Myocyte (in vitro differentiated cells): ENCODE measurements around the gene ATP10B. TPM values are rescaled to one million over a fixed set of nuclear protein-coding genes. Genes with fewer than 3 reads are reported as not detected.

Source experiments
- DNase-seq: peaks from one replicate; pipeline ENCODE4 v3.0.0-alpha.2; 2012; ENCODE audit warnings: low read depth
- total RNA-seq: library from RNA; depleted of rRNA; stranded (reverse); fragments of >200 nt; gene quantifications from 2 replicates; pipeline ENCODE4 v1.2.3, GENCODE V29; 2014

The ATP10B gene
- total RNA-seq, 1 donor from 2014 or later: not detected

- DNase-seq: no peak
Measured at GRCh38 chr5:160692271-160692670, 159.7 kb downstream of the ATP10B start.

DNA sequence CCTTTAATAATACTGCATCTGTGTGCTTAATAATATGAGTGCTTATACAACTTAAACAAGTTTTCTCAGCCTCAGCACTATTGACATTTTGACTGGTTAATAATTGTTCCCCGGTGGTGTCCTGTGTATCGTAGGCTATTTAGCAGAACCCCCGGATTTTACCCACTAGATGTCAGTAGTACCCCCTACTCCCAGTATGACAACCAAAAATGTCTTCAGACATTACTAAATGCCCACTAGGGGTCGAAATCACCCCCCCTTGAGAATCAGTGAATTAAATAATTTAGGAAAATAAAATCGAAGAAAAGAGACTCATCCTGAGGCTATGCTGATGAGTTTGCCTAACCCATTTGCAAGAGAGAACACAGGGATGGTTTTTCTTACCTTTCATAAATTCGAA lies 166.3 kb downstream of the ATP10B start:
- DNase-seq: peak; percentile 5

DNA sequence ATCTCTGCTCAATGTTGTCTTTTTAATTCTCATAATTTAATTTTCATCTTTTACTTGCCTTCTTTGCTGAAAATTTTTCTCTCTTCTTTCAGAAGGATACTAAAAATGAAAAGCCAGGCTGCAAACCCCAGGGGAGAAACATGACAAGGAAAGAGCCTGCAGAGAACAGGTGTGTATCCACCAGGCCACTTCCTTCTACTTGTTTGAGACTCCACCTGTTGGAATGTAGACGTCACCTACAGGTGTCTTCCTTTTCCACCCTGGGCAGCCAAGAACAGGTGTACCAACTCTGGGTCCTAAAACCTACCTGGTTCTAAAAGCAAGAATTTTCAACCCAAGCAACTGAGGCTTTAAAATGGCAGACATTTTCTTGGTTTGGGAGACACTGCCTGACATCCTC lies 166.8 kb downstream of the ATP10B start:
- no peak for DNase-seq

DNA sequence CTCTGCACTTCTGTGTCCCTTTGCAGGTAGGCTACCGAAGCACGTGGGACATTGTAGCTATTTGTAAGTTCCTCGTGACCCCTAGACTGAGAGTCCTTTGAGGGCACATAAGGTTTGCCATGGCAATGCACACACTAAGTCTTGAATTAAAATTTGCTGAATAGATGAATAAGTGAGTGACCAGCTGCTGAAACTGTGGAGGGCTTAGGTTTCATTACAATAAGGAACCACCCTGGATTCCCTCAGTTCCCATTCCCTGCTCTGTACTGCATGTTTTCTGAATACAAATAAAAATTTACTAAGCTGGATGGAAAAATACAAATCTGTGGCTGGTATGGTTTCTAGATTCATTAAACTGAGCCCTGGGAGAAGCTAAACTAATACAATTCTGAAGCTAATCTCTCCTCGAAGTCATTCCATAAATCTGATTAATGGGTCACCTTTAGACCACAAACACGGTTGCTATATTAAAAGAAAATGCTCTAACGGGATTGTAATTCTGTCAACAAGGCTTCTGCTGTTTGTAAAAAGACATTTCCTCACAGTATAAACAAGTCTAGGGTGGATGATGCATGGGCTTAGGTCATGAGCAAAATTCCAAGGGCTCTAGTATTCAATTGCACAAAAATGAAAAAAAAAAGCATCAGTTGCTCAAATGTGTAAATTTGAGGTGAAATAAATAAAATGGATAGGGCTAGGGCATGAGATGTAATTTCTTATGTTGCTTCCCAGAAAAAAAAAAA lies 172.3 kb downstream of the ATP10B start:
- DNase-seq: no peak

DNA sequence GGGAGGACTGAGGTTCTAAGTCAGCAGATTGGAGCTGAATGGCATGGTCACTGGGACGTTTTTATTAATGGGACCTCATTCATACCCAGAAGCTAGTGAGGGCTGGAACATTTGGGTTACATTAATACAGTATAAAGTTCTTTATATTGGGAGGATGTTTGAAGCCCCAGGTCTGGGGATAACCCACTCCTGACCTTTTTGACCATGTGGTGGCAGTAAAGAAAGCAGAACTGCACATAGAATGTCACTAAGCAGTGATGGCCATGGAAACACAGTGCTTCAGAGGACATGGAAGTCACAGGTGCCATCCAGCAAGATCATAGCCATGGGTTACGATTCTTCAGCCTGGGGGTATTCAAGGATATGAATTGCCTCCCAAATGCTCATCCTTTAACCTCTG lies 176.0 kb downstream of the ATP10B start:
- no peak for DNase-seq

GRCh38 chr5:160674901-160675300 lies 177.1 kb downstream of the ATP10B start:
- no peak for DNase-seq

- DNase-seq: no peak
Measured at GRCh38 chr5:160672521-160672920, 179.5 kb downstream of the ATP10B start.

DNA sequence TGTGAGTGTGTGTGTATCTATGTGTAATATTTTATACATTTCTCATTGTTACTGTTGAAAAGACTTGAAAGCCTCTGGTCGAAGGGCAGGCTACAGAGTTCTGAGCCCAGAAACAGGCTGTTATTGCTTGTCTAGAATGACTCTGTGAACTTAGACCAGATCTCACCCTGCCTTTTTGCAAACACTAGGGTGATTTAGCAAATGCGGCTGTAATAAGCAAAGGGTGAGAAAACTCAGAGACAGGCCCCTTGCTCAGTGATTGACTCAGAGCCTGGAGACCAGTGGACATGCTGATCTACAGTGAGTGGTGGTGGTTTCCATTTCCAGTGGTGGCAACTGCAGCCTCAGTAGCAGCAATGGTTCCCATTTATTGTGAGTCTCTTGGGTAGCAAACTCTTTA lies 183.7 kb downstream of the ATP10B start:
- DNase-seq: no peak

GRCh38 chr5:160667160-160667559 lies 184.9 kb downstream of the ATP10B start:
- no peak for DNase-seq

GRCh38 chr5:160665460-160665859 lies 186.6 kb downstream of the ATP10B start:
- no peak for DNase-seq

- DNase-seq: no peak
Measured at GRCh38 chr5:160660132-160660531, 191.9 kb downstream of the ATP10B start.

DNA sequence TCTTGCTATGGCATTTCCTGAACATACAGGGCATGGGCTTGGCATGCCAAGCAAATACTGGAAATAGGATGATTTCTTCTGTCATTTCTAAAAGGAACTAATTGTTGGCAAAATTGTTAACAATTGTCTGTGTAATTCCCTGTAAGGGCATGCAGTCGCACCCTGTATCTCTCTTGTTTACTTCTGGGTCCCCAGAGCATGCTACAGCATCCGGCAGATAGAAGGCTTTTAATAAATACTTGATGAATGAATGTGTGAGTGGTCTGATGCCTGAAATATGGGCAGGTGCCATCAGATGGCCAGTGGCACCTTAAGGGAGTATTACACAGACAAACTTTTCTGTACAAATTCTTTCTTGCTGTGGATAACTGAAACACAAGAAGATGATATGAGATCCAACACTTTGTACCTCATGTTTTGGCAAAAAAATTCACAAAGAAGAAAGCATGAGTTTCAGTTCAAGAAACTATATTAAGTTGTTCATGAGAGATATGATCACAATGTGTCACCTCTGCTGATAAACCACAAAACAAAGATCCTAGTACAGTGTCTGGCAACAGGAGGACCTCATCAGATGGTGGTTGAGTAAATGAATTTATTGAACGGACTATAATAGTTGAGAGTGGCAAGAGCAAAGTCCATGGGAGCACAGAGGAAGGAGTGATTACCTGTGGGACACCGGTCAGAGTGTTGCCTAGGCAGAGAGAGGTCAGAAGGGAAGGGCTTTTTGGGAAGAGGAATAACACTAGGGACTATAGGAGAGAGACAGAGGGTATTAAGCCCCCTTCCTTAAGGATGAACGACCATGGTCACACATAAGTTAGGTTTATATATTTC lies 194.2 kb downstream of the ATP10B start:
- no peak for DNase-seq

GRCh38 chr5:160657068-160657507 lies 194.9 kb downstream of the ATP10B start:
- no peak for DNase-seq

DNA sequence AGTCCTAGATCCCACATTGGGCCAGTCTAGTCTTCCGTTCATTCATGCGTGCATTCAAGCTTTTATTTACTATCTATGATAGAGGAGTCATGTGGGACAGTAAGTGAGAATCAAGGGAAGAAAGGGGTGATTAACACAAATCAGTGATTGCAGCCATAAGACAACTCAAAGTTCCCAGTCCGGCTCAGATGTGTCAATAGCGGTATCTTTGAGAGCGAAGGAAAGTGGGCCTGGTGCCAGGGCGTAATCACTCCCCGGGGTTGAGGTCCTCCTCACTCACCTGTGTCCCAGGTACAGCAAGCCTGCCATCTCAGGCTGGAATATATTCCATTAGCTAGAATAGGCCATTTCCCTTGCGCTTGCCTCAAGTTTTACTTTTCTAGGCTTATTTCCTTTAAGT lies 196.3 kb downstream of the ATP10B start:
- no peak for DNase-seq

DNA sequence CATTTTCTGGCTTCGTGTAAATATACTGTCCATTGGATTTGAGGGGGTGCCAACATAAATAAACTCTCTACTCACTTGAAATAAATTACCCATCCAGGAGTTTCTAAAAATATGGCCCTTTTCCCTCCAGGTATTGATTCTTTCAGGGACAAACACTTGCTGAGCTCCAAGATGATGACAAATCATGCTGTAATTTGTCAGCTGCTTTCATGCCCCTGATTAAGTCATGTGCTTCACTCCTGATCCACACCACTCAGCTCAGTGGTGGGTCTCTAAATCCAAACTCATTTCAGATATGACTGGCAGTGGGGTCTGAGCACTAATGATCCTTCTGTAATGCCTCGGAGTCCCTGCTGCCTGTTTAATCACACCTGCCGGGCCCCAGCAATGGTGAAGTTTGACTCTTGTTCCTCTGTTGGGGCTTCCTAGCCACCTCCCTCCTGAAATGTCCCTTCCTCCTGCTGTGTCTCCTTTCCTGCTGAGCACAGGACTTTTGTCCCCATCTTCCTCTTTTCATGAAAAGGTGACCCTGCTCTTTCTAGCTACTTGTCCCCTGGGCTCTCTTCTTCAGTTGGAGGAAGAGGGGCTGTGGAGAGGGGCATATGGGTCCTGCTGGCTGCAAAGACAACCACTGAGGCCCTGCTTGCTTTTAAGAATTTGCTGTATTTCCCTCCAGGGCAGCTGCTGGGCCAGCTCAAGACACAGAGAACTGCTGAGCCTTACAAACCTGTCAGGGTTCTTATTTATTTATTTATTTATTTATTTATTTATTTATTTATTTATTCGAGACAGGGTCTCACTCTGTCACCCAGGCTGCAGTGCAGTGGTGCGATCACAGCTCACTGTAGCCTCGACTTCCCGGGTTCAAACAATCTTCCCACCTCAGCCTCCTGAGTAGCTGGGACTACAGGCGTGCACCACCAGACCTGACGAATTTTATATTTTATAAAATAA lies 200.0 kb downstream of the ATP10B start:
- DNase-seq: no peak

DNA sequence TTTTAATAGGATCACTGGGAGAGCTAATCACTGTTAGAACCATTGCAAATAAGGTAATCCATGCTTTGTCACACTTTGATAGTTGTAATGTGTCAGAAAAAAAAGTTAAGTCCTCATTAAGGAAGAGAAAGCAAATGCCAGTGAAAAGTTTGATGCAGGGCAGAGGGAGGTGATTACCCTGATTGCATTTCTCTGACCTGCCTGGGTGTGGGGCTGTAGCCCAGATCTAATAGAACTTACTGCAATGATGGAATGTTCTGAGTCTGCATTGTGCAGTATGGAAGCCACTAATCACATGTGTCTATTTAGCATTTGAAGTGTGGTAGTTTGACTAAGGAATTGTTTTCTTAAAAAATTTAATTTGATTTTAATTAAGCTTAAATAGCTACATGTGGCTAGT lies 202.7 kb downstream of the ATP10B start:
- DNase-seq: no peak

GRCh38 chr5:160646033-160646432 lies 206.0 kb downstream of the ATP10B start:
- no peak for DNase-seq

DNA sequence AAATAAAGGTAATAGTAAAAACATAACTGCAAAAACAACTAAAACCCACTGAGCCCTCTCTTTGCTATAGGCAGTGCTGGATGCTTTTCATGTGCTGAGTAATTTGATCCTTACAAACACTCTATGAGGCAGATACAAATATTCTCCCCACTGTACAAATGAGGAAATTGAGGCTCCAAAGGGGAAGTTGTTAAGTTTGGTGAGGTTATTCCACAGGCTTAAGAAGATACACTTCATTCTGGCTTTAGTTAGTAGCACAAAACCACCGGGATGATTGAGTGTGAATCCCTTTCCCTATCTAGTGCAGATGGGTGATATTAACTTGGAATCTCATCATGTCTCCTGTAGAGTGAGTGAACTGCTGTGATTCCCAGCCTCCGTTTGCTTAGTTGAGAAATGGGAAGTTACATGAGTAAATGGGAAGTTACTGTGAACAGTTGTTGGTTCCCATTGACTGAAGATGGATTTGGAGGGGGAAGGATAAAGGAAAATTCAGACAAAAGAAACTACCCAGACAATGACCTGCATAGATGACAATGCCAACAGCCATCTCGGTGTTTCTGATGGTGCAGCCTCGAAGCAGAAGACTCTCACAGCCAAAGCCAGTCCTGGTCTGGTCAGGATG lies 208.3 kb downstream of the ATP10B start:
- no peak for DNase-seq

DNA sequence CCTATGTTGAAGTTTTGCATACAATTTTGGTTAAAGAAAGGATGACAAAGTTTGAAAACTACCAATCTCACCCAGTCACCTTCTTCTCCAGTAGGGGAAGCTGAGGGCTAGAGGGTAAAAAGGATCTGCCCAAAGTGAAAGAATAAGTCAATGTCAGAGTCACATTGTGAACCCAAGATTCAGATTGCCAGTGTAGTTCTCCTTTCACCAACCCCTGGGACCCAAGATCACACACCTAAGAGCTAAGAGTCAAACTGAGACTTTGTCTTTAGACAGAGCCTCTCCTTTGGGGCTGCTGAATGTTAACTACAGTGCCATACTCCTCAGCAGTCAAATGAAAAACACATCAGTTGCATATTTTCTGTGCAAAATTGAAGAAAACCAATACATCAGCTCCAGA lies 210.6 kb downstream of the ATP10B start:
- no peak for DNase-seq

DNA sequence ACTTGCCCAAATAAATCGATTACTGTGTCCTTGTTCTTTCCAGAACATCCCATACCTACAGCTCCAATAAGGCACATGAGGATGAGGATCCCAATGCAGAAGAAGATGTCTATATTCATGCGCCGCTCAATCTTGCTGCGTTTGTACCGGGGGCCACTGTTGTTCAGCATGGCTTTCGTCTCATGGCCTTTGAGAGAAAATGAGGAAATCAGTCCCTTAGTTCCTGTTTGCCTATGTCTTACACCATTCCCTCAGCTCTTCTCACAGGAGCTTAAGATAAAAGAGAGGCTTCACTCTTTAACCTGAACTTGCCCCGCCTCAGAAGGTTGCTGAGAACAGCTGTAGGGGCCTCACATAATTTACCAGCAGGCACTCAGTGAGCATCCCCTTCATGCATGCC lies 211.6 kb downstream of the ATP10B start:
- no peak for DNase-seq

- DNase-seq: no peak
Measured at GRCh38 chr5:160638161-160638742, 213.8 kb downstream of the ATP10B start.
